Stimulated activated CD4-positive, alpha-beta T cell treated with anti-CD3 and anti-CD28 coated beads, Interleukin-15, amount 100 ng/mL, for 48 hours (primary cell): ENCODE measurements around the gene RABGAP1L.
"Not testable (repeated sequence)": the region's sequence is repeated elsewhere in the genome, so short reads cannot be mapped to it uniquely, and the experiment has no call there.

Experiments
- DNase-seq, 2 donors: peaks; one replicate each; pipeline ENCODE4 v3.0.0-alpha.2; 2020; ENCODE audit warnings: low read depth in 2 of 2

The RABGAP1L gene

GRCh38 chr1:174238845-174239501 is 79.7 kb downstream of the RABGAP1L start:
- not testable (repeated sequence) for DNase-seq

- DNase-seq: no peak
Observed at GRCh38 chr1:174239541-174239940, 80.2 kb downstream of the RABGAP1L start.

- DNase-seq: no peak
Observed at GRCh38 chr1:174242856-174243255, 83.5 kb downstream of the RABGAP1L start.

GRCh38 chr1:174243451-174244000 is 84.2 kb downstream of the RABGAP1L start:
- no peak for DNase-seq

GRCh38 chr1:174244017-174244416 is 84.7 kb downstream of the RABGAP1L start:
- no peak for DNase-seq

GRCh38 chr1:174247472-174247871 is 88.2 kb downstream of the RABGAP1L start:
- no peak for DNase-seq

GRCh38 chr1:174248041-174248440 is 88.7 kb downstream of the RABGAP1L start:
- no peak for DNase-seq

- DNase-seq: not testable (repeated sequence)
Observed at GRCh38 chr1:174256386-174256785, 97.1 kb downstream of the RABGAP1L start.

- DNase-seq: peak; percentile 6 to 41
Observed at GRCh38 chr1:174258148-174258550, 98.8 kb downstream of the RABGAP1L start.

- no peak for DNase-seq
Observed at GRCh38 chr1:174262349-174263241, 103.3 kb downstream of the RABGAP1L start.

GRCh38 chr1:174265282-174265681 is 106.0 kb downstream of the RABGAP1L start:
- DNase-seq: no peak

GRCh38 chr1:174266476-174266875 is 107.2 kb downstream of the RABGAP1L start:
- no peak for DNase-seq

- DNase-seq: no peak
Observed at GRCh38 chr1:174266991-174267612, 107.8 kb downstream of the RABGAP1L start.

GRCh38 chr1:174269989-174270651 is 110.8 kb downstream of the RABGAP1L start:
- no peak for DNase-seq

- DNase-seq: no peak
Observed at GRCh38 chr1:174273190-174273589, 113.9 kb downstream of the RABGAP1L start.

GRCh38 chr1:174273776-174274175 is 114.5 kb downstream of the RABGAP1L start:
- DNase-seq: no peak

- DNase-seq: no peak
Observed at GRCh38 chr1:174274452-174274851, 115.1 kb downstream of the RABGAP1L start.

- no peak for DNase-seq
Observed at GRCh38 chr1:174274884-174275283, 115.6 kb downstream of the RABGAP1L start.

- DNase-seq: no peak
Observed at GRCh38 chr1:174276087-174276486, 116.8 kb downstream of the RABGAP1L start.

- no peak for DNase-seq
Observed at GRCh38 chr1:174284052-174284451, 124.7 kb downstream of the RABGAP1L start.

GRCh38 chr1:174286042-174286441 is 126.7 kb downstream of the RABGAP1L start:
- no peak for DNase-seq
